Renal cortical epithelial cell (primary cell): ENCODE data around the gene NRCAM. TPM values are rescaled to one million over a fixed set of nuclear protein-coding genes. Genes with fewer than 3 reads are reported as not detected.

ENCODE experiments used
- total RNA-seq: library from RNA; depleted of rRNA; stranded (reverse); fragments of >200 nt; gene quantifications from 2 replicates; pipeline ENCODE4 v1.2.3, GENCODE V29; 2014

The NRCAM gene
- total RNA-seq, 1 donor from 2014 or later = 254 TPM

Other genes with a start within 250 kb of the NRCAM start
- gene PNPLA8, start 69.7 kb upstream of the NRCAM start, total RNA-seq = 58.5 and 60.2 TPM in 2 replicates
- gene THAP5, start 113.3 kb upstream of the NRCAM start, total RNA-seq = 20.3 and 21.7 TPM in 2 replicates
- gene DNAJB9, start 113.4 kb upstream of the NRCAM start, total RNA-seq = 28.1 and 42.5 TPM in 2 replicates